ENCODE results near the gene SCTR. TPM values are rescaled to one million over a fixed set of nuclear protein-coding genes. Genes with fewer than 3 reads are reported as not detected.

Gene SCTR
- total and polyA plus RNA-seq, 12 donors = 0.33 to 8.3 (median 0.46) TPM; not detected in 5

GRCh38 chr2:119491776-119492525 is 32.3 kb downstream of the SCTR start:
- H3K9me3 ChIP-seq (replicated peaks in 1 of 3) = no peaks in the 10 kb centered on the region
- TF ChIP-seq POLR2A (IDR thresholded peaks at IDR 0.05) = no peak
- TF ChIP-seq CTCF (IDR thresholded peaks at IDR 0.05) = no peak
- 68 to 79% (median 72%) methylated on average over 5 of the region's 5 CpGs for WGBS, 4 donors
- intact Hi-C loops (cut with DNase I) = no loop called here
- H3K27ac ChIP-seq = peak overlapping the region in 1 of 5 donors; percentile 24
- H3K4me1 ChIP-seq (replicated peaks in 1 of 2) = peaks cover 7 to 10% of the 10 kb centered on the region in 2 donors
- H3K27me3 ChIP-seq = no peaks in the 10 kb centered on the region
- no peak overlapping the region for H3K4me3 ChIP-seq
- H3K36me3 ChIP-seq (replicated peaks in 1 of 2) = no peaks in the 10 kb centered on the region
- DNase-seq = peak in 1 of 7 donors; percentile 51

DNA sequence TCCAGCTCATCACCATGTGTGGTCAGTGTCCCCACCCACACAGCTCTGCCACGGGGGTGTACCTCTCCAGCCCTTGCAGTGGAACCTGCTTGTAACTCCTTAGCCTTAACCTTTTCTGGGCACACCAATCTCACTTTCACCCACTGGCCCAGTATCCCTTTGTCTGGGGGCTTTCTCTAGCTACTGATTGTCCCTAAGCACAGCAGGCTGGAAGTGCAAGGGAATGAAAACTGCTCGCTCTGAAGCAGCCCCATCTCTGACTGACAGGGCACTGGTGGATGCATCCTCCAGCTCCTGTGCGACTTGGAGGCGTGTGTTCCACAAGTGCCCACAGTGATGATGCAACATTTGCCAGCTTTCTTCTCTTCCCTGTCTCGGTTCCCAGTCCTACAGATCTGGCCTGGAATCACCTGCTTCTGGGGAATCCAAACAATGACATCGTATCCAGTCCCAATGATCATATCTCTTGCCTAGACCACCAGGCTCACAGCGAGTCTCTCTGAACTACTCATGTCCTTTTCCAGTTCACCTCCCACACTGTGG is 33.6 kb downstream of the SCTR start:
- H3K36me3 ChIP-seq (replicated peaks in 1 of 2) = no peaks in the 10 kb centered on the region
- H3K27ac ChIP-seq = no peak overlapping the region
- no peak for TF ChIP-seq POLR2A (IDR thresholded peaks at IDR 0.05)
- TF ChIP-seq CTCF (IDR thresholded peaks at IDR 0.05) = no peak
- no peaks in the 10 kb centered on the region for H3K9me3 ChIP-seq (replicated peaks in 1 of 3)
- H3K27me3 ChIP-seq = no peaks in the 10 kb centered on the region
- peaks cover 7 to 22% of the 10 kb centered on the region in 2 donors for H3K4me1 ChIP-seq (replicated peaks in 1 of 2)
- WGBS, 4 donors = 87 to 94% (median 89%) methylated on average over 7 of the region's 7 CpGs
- no peak overlapping the region for H3K4me3 ChIP-seq
- DNase-seq = no peak
- intact Hi-C loops (cut with DNase I) = no loop called here

DNA sequence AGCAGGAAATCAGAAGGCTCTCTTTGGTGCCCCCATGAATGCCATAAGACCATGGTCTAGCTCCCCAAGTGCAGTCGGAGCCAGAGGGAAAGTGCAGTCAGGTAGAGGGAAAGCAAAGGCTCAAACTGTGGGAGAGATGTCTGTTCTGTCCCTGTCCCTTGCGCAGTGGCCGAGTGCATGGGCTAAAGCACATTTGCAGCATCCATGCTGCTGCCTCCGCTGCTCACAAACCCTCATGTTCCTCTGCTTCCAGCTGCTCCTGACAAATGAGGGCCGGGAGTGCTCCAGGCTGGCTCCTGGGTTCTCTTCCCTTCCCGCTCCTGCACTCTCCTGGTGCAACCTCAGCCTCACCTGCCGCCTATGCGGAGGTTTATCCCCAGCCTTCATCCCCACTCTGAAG is 34.2 kb downstream of the SCTR start:
- Histone ChIP-seq H3K4me3 (no peak overlapping the region), H3K36me3 (replicated peaks in 1 of 2) (no peaks in the 10 kb centered on the region), H3K27ac (no peak overlapping the region), H3K27me3 (no peaks in the 10 kb centered on the region), H3K9me3 (replicated peaks in 1 of 3) (no peaks in the 10 kb centered on the region), H3K4me1 (replicated peaks in 1 of 2) (peaks cover 9 to 28% of the 10 kb centered on the region in 2 donors)
- no peak for DNase-seq
- intact Hi-C loops (cut with DNase I) = no loop called here
- TF ChIP-seq POLR2A (IDR thresholded peaks at IDR 0.05) (no peak), CTCF (IDR thresholded peaks at IDR 0.05) (no peak)
- 94 to 95% (median 94%) methylated on average over 8 of the region's 8 CpGs for WGBS, 4 donors

- Histone ChIP-seq H3K9me3 (replicated peaks in 1 of 3) (no peaks in the 10 kb centered on the region), H3K4me1 (replicated peaks in 1 of 2) (peaks cover 12 to 32% of the 10 kb centered on the region in 2 donors), H3K4me3 (no peak overlapping the region), H3K36me3 (replicated peaks in 1 of 2) (no peaks in the 10 kb centered on the region), H3K27me3 (no peaks in the 10 kb centered on the region), H3K27ac (no peak overlapping the region)
- TF ChIP-seq POLR2A (IDR thresholded peaks at IDR 0.05) = no peak
- no peak for TF ChIP-seq CTCF (IDR thresholded peaks at IDR 0.05)
- DNase-seq = no peak
- WGBS, 4 donors = 90 to 92% (median 91%) methylated on average over 10 of the region's 10 CpGs
- intact Hi-C loops (cut with DNase I) = no loop called here
Measured at GRCh38 chr2:119489232-119489952, 34.9 kb downstream of the SCTR start.

All from adrenal gland (tissue), 12 donors.